ENCODE measurements around the gene TSPEAR.
"Not testable (repeated sequence)": the region's sequence is repeated elsewhere in the genome, so short reads cannot be mapped to it uniquely, and the experiment has no call there.

The TSPEAR gene

GRCh38 chr21:44686843-44687561 lies 24.4 kb downstream of the TSPEAR start:
- TF ChIP-seq CTCF (IDR thresholded peaks at IDR 0.05; ENCODE audit: control insufficient read depth, insufficient read depth, low read depth, low read length, missing control alignments): no peak
- H3K4me3 ChIP-seq (ENCODE audit: control insufficient read depth, low read depth, low read length): no peak overlapping the region
- no peak for DNase-seq (ENCODE audit: low read depth)

- no peak overlapping the region for H3K4me3 ChIP-seq (ENCODE audit: control insufficient read depth, low read depth, low read length)
- no peak for DNase-seq (ENCODE audit: low read depth)
- TF ChIP-seq CTCF (IDR thresholded peaks at IDR 0.05; ENCODE audit: control insufficient read depth, insufficient read depth, low read depth, low read length, missing control alignments): no peak
Measured at GRCh38 chr21:44686000-44686781, 25.2 kb downstream of the TSPEAR start.

GRCh38 chr21:44685050-44685449 lies 26.3 kb downstream of the TSPEAR start:
- H3K4me3 ChIP-seq (ENCODE audit: control insufficient read depth, low read depth, low read length); DNase-seq (ENCODE audit: low read depth): not testable (repeated sequence)

GRCh38 chr21:44684483-44684882 lies 26.9 kb downstream of the TSPEAR start:
- DNase-seq (ENCODE audit: low read depth): no peak
- TF ChIP-seq CTCF (IDR thresholded peaks at IDR 0.05; ENCODE audit: control insufficient read depth, insufficient read depth, low read depth, low read length, missing control alignments): no peak

GRCh38 chr21:44684077-44684476 lies 27.3 kb downstream of the TSPEAR start:
- no peak for TF ChIP-seq CTCF (IDR thresholded peaks at IDR 0.05; ENCODE audit: control insufficient read depth, insufficient read depth, low read depth, low read length, missing control alignments)
- no peak for DNase-seq (ENCODE audit: low read depth)
- no peak overlapping the region for H3K4me3 ChIP-seq (ENCODE audit: control insufficient read depth, low read depth, low read length)

More at GRCh38 chr21:44684483-44684882, 26.9 kb downstream of the TSPEAR start:
- no peak overlapping the region for H3K4me3 ChIP-seq (ENCODE audit: control insufficient read depth, low read depth, low read length)

GRCh38 chr21:44682580-44683151 lies 28.7 kb downstream of the TSPEAR start:
- TF ChIP-seq CTCF (IDR thresholded peaks at IDR 0.05; ENCODE audit: control insufficient read depth, insufficient read depth, low read depth, low read length, missing control alignments): no peak
- DNase-seq (ENCODE audit: low read depth): no peak
- no peak overlapping the region for H3K4me3 ChIP-seq (ENCODE audit: control insufficient read depth, low read depth, low read length)
